ENCODE measurements around the gene MCUR1.
A peak's percentile ranks its signal among the peaks of the same experiment; 100 is the strongest.
"Not testable (repeated sequence)": the region's sequence is repeated elsewhere in the genome, so short reads cannot be mapped to it uniquely, and the experiment has no call there.

The MCUR1 gene

GRCh38 chr6:13828656-13829301 is 14.4 kb upstream of the MCUR1 start:
- not testable (repeated sequence) for DNase-seq (ENCODE audit: low spot score)

GRCh38 chr6:13827032-13827431 is 12.7 kb upstream of the MCUR1 start:
- DNase-seq (ENCODE audit: low spot score): no peak

GRCh38 chr6:13825871-13826270 is 11.5 kb upstream of the MCUR1 start:
- DNase-seq (ENCODE audit: low spot score): no peak

DNA sequence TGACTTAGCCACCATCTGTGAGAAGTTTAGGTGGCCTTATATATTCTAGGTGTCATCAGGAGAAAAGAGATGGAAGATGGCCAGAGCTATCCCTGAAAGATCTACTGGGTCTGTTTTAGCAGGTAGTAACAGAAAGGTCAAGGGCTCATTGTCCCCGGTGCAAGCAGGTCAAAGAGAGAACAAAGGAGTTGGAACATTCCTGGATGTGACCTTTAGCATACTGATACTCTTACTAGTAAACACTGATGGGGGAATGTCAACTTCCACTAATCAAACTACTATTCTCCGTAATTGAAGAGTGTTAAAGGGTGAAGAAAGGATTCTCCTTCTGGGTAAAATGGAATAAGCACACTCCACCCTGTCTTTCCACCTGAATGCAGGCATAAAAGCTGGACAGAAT is 4.0 kb upstream of the MCUR1 start:
- DNase-seq (ENCODE audit: low spot score): no peak

- no peak for DNase-seq (ENCODE audit: low spot score)
Measured at GRCh38 chr6:13814938-13815575, 700 bp upstream of the MCUR1 start.

DNA sequence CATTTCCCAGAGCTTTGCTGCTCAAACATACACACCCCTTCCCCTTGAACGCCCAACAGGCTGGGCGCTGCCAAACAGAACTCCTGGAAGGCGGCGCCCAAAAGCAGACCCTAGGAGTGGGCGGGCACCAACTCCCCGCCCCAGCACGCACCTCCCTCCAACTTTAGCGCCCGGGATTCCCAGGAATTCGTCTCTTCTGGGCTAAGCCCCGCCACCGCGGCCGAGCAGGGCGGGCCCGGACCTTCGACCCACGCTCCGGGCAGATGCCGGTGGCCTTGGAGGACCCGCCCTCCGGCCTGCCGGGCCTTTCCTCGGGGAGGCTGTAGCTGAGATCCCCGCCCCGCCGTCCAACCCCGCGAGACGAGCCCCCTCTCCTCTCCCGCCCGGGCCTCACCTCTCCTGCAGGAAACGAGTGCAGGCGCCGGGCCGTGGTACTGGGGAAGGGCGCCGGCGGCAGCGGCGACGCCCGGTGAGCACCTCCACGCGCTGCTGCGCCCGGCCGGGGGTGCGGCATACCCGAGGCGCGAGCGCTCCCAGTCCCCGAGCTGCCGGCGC is 659 bp downstream of the MCUR1 start:
- DNase-seq (ENCODE audit: low spot score): peak; percentile 87

DNA sequence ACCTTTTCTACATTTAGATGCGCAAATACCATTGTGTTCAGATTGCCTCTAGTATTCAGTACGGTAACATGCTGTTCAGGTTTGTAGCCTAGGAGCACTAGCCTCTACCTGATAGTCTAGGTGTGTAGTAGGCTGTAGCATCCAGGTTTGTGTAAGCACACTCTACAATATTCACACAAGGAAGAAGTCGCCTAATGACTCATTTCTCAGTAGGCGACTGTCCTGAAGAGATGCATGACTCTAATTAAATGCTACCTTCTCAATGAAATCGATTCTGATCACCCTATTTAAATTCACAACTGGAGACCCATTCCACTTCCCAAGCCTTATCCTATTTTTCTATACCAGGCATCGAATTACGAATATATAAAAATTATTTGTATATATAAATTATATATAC is 1.3 kb downstream of the MCUR1 start:
- DNase-seq (ENCODE audit: low spot score): no peak

GRCh38 chr6:13812359-13812642 is 2.1 kb downstream of the MCUR1 start:
- no peak for DNase-seq (ENCODE audit: low spot score)

DNA sequence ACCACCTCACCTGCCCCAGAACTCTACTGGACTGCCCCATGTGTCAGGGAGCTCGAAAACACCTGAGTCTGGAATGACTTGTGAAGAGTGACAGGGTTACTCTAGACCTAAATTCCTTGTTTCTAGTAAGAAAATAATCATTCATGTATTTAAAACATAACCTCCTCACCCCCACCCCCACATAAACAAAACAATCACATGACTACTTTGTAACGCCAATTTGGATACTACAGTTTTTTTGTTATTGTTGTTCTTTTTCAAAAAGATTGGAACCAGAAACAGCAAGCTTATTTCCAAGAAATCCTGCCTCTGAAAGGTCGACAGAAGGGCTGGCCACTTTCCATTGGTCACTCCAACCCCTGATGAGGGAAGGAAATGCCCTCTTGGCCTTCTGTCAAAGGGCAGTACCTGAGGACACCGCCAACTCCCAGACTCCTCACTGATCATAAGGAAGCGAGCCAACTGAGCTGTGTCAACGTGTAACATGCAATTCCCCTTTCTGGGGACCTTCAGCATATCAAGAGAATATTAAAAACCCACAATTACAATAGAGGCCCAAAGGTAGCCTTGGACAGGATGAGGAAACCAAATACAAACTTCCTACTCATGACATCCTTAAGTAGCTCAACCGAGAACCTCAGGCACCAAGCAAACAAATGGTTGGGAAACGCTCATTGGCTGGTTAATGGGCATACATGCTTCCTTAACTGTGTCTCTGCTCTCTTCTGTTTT is 2.6 kb downstream of the MCUR1 start:
- no peak for DNase-seq (ENCODE audit: low spot score)

DNA sequence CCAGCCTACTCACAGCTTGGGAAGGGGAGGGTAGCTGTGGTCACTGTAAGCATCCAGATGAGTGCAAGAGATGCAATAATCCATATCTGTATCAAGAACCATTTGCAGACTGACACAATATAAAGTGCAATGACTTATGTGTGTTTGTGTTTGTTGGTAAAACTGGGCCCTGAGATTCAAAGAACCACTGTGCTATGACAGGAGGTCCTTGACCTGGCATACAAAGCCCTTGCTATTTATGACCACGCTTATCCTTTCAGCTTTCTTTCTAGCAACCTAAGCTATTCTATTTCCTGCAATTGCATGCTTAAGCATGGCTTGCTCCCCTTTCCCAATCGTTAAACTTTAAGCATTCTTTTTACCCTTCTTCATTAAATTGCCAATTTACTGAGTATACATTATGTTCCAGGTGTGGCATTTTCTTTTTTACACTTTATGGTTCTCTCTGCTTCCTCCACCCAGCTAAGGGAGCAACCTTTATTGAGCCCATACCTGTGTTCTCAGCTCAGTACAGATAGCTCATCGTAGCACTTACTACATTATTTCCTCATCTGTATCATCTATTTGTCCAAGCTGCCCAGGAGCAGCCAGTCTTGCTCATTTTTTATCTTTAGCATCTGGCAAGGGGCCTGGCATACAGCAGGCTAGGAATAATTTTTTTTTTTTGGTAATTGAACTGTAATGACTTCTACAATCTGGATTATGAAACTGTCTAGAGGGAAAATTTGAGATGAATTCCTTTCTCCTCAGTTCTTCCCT is 3.5 kb downstream of the MCUR1 start:
- DNase-seq (ENCODE audit: low spot score): no peak

DNA sequence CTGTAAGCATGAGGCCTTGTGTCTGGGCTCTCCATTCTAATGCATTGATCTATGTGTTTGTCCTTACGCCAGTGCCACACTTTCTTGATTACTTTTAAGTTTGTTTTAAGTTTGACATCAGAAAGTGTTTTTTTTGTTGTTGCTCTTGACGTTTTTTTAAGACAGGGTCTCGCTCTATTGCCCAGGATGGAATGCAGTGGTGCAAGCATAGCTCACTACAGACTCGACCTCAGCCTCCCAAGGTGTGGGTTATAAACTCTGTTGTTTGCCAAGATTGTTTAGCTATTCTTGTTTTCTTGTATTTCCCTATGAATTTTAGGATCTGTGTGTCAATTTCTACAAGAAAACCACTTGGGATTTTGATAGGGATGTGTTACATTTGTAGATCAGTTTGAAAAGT is 5.6 kb downstream of the MCUR1 start:
- DNase-seq (ENCODE audit: low spot score): no peak

DNA sequence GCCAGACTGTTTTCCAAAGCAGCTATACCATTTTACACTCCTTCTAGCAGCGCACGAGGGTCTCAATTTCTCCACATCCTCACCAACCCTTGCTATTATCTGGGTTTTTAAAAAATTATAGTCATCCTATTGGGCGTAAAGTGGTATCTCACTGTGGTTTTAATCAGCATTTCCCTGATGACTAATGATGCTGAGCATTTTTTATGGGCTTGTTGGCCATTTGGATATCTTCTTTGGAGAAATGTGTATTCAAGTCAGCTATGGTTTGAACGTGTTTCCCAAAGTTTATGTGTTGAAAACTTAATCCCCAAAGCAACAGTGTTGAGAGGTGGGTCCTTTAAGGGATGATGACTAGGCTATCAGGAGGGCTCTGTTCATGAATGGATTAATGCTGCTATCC is 6.7 kb downstream of the MCUR1 start:
- DNase-seq (ENCODE audit: low spot score): no peak

DNA sequence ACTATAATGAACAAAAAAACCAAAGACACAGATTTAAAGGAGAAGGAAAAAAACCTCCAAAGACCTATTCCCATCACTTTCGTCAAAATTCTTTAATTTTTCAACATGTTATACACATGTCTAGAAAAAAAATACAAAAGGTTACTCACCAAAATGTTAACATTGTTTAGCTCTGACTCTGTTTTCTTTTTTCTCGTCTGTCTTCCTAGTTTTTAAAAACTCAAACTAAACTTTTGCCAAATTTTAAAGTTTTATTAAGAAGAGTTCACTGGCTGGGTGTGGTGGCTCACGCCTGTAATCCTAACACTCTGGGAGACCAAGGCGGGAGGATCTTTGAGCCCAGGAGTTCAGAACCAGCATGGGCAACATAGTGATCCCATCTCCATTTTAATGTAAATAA is 10.8 kb downstream of the MCUR1 start:
- no peak for DNase-seq (ENCODE audit: low spot score)

DNA sequence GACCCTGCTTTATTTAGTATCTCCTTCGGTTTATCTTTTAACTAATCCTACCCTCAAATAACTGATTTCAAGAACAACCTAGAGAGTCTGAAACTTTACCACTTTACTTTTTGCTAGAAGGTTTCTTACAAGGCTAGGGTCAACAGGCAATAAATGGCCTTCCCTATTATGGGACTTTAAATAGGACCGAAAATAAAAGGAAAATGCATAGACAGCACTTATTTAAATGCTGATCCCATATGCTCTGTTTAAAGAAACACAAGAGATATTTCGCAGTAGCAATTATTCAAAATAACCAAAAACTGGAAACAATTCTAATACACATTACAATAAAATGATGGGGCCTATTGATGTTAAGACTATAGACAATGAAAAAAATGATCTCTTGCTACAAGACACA is 13.7 kb downstream of the MCUR1 start:
- no peak for DNase-seq (ENCODE audit: low spot score)

DNA sequence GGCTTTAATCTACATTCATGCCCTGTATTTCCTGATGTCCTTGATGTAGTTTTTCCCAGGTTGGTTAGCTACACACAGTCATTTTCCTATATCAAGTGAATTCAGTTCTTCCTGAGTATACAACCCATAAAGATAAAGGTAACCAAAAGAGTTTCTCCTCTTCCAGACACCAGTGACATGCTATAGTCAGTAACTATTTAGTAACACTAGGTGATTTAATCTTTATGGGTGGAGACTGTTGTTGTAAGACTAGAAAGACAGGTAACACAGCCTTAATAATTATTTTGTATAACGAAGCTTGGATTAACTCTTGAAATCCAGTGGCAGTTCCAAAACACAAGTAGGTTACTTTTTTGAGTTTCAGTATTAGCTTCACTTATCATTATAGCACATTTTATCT is 17.6 kb downstream of the MCUR1 start:
- DNase-seq (ENCODE audit: low spot score): no peak

DNA sequence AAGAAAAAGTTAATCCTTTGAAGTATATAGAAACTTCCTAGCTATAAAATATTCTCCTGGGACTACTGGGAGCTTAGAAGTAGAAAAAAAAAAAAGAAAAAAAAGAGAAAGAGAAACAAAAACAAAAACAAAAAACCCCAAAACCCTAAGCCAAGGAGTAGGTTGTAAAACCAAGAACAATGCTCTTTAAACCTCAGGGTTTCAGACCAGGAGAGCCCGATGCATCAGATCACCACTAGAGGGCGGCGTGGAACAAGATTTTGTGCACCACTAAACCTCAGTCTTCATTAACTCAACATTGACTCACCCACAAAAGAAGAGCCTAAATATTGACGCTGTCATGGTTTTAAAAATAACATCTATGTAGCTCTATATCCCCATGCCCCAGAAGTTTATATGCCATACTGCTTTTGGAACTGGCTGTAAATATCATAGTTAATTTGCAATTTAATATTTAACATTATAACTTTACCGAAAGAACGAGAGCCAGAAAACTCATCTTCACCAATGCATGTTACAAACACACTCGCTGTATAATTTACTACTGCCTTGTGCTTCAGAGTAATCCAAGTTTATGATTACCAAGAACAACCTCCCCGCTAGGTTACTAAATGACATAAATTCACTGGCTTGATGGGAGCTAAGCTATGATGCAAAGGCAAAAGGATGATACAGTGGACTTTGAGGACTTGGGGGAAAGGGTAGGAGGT is 19.2 kb downstream of the MCUR1 start:
- peak; percentile 76 for DNase-seq (ENCODE audit: low spot score)

DNA sequence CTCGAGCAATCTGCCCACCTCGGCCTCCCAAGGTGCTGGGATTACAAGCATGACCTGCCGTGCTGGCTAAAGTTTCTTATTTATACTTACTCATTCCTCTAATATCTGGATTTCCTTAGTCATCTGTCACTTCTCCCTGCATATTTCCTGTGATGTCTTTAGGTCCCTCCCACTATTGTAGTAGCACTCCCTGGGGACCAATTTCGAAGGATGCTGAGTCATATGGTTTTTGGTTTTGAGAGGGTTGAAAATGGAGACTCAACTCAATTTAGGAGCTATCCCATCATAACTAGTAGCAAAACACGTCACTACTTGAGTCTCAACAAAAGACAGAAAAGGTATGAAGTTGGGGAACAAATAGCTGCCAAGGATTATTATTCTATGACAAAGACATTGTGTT is 20.2 kb downstream of the MCUR1 start:
- DNase-seq (ENCODE audit: low spot score): no peak

DNA sequence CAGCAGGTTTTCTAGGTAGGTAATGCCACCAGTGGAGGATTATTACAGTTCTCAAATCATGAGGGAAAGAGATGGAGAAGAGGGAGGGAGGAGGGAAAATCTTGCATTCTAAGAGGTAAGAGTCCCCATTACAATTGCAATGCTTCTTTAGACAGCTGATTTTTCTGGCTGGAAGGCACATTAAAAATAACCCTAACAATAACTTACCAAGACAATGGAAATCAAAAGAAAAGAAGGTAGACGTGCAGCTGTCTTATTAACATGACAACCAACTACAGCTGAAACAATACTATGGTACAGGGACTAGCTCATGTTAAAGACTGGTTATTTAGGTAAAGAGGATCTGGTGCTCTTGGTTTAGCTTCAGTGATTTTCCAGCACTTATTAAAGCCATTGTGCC is 24.6 kb downstream of the MCUR1 start:
- no peak for DNase-seq (ENCODE audit: low spot score)

DNA sequence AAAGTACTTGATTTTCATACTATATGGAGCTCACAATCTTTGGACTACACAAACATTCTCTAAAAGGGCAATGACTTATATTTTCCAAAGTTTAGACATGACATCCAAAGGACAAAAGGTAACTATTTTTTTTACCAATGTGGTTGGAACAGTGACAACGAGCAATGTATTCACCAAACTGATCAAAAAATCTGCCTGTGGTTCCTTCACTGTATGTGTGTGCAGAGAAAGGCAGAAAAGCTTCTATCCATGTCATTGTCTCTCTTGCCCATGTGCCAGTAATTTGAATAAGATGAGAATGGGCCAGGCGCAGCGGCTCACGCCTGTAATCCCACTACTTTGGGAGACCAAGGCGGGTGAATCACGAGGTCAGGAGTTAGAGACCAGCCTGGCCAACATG is 25.5 kb downstream of the MCUR1 start:
- no peak for DNase-seq (ENCODE audit: low spot score)

GRCh38 chr6:13787137-13787536 is 27.2 kb downstream of the MCUR1 start:
- DNase-seq (ENCODE audit: low spot score): peak; percentile 30

DNA sequence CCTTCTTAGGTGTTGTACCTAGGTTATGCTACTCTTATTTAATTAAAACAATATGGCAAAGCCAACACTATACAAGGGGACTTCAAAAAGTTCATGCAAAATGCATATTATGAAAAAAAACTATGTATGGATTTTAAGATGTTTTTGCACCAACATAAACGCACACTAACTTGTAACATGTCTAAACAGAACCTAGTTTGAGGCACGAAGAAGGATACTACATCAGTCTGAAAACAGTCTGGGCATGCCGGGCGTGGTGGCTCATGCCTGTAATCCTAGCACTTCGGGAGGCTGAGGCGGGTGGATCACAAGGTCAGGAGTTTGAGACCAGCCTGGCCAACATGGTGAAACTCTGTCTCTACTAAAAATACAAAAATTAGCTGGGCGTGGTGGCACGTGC is 34.2 kb downstream of the MCUR1 start:
- DNase-seq (ENCODE audit: low spot score): not testable (repeated sequence)

DNA sequence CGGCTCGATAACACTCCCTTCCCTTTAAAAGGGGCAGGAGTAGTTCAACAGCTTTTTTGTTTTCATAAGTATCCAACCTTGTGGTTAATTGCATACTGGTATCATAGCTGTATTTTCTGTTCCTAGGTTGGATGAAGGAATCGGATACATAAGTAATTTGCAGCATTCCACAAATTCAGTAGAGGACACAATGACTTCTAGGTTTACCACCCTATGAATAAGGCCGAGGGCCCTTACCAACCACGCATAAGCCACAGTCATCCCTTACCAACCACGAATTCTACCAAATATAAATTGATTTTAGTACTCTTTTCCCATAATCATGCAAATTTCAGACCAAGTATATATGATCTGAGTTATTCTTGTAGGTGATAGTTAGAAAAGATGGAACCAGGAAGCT is 36.3 kb downstream of the MCUR1 start:
- DNase-seq (ENCODE audit: low spot score): no peak

All from iPS-NIHi11 (cell line).